Skeletal muscle satellite cell (primary cell): ENCODE data around the gene MDM1.

Experiments
- H3K27me3 ChIP-seq: 2 replicates; pipeline ENCODE4 v1.7.0; 2013; ENCODE audit warnings: low read length; ENCODE audit not compliant: control insufficient read depth, insufficient read depth
- H3K36me3 ChIP-seq: 2 replicates; pipeline ENCODE4 v1.7.0; 2013; ENCODE audit warnings: mild to moderate bottlenecking, control low read depth, low read length; ENCODE audit not compliant: insufficient read depth
- H3K4me1 ChIP-seq: 2 replicates; pipeline ENCODE4 v1.7.0; 2013; ENCODE audit warnings: low read length; ENCODE audit not compliant: control insufficient read depth, insufficient read depth
- H3K4me2 ChIP-seq: 2 replicates; pipeline ENCODE4 v1.7.0; 2013; ENCODE audit warnings: mild to moderate bottlenecking, low read length
- H3K4me3 ChIP-seq: 2 replicates; pipeline ENCODE4 v1.7.0; 2013; ENCODE audit warnings: low read length
- H3K9ac ChIP-seq: 2 replicates; pipeline ENCODE4 v1.7.0; 2013; ENCODE audit warnings: mild to moderate bottlenecking, low read depth, low read length, moderate library complexity
- H3K9me3 ChIP-seq: replicated peaks from 2 replicates; pipeline ENCODE4 v1.7.0; 2013; ENCODE audit warnings: mild to moderate bottlenecking, control low read depth, low read length

MDM1 gene

DNA sequence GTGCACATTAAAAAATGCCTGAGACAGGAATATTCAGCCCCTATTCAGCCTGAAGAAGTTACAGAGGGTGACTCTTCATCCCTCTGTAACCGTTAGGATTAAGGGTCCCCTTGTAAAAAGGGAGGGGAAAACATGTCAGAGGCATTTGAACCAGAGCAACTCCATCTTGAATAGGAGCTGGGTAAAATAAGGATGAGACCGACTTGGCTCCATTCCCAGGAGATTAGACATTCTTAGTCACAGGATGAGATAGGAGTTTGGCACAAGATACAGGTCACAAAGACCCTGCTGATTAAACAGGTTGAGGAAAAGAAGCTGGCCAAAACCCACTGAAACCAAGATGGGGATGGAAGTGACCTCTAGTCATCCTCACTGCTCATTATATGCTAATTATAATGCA, 19.9 kb upstream of the MDM1 start:
- H3K27me3 ChIP-seq = no peaks in the 10 kb centered on the region
- no peak overlapping the region for H3K9ac ChIP-seq
- no peak overlapping the region for H3K4me2 ChIP-seq
- peaks cover 13% of the 10 kb centered on the region for H3K4me1 ChIP-seq
- no peak overlapping the region for H3K4me3 ChIP-seq
- no peaks in the 10 kb centered on the region for H3K9me3 ChIP-seq
- no peaks in the 10 kb centered on the region for H3K36me3 ChIP-seq

DNA sequence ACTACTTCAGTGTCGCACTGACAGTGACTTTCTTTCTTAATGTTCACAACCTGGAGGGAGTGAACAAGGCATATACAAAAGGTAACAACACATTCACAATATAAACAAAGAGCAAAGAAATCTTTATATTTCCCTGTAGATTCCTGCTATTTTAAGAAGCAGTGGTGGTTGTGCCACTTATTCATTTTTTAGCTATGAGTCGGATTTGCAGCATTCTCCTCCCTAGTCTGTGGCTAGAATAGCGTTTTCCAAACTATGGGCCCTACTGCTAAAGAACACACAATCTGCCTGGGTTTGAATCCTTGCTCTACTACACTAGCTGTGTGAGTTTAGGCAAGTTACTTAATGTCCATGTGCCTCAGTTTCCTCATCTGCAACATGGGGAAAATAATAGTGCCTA, 18.6 kb upstream of the MDM1 start:
- peaks cover 5% of the 10 kb centered on the region for H3K27me3 ChIP-seq
- H3K9me3 ChIP-seq = no peaks in the 10 kb centered on the region
- no peak overlapping the region for H3K4me2 ChIP-seq
- H3K4me3 ChIP-seq = no peak overlapping the region
- peaks cover 13% of the 10 kb centered on the region for H3K4me1 ChIP-seq
- no peak overlapping the region for H3K9ac ChIP-seq
- H3K36me3 ChIP-seq = no peaks in the 10 kb centered on the region

DNA sequence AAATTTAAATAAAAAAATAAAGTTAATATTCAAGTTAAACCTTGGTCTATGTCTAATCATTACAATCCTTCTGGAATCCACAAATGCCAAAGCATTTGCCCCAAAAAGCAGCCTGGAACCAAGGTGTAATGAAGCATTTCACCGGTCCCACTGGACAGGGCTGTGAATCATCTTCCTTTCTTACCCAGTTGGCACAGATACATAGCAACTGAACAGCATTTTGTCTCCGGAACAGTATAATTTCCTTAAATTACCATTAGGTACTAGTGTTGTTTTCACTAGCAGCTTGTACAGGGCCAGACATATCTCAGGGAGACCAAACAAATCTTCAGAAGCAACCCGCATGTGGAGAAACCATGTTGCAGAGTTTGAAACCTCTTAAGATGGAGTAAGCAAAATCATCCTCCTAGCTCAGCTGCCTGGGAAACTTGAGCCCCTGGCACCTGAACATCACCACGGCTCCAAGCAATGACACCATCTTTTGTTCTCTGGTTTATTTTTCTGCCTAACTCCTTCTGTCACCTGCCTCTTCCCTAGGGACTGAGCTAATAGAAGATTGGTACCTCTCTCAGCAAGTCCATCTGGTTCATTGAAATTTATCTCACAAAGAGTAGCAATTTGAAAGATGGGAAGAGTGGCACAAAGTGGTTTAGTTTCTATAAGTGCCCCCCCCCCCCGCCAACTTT, 17.9 kb upstream of the MDM1 start:
- no peak overlapping the region for H3K4me2 ChIP-seq
- peaks cover 7% of the 10 kb centered on the region for H3K27me3 ChIP-seq
- peaks cover 13% of the 10 kb centered on the region for H3K4me1 ChIP-seq
- no peaks in the 10 kb centered on the region for H3K9me3 ChIP-seq
- H3K9ac ChIP-seq = no peak overlapping the region
- no peak overlapping the region for H3K4me3 ChIP-seq
- H3K36me3 ChIP-seq = no peaks in the 10 kb centered on the region

DNA sequence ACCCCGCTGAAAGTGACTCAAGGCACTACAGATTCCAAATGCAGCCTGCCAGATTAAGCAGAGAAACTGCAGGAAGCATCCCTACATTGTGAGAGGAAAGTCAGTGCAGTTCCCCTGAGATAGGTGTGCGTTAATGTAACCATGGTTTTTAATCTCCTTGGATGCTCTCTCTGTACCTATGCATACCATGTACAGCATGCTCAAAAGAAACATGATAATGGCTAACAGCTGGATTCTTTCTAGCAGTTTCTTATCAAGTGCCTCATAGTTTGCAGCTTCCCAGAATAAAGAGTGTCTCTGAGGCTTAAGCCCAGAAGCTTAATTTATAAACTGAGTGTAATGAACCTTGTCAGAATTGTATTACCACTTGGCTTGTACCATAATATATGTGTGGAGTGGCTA, 17.1 kb upstream of the MDM1 start:
- Histone ChIP-seq H3K4me2 (no peak overlapping the region), H3K4me3 (no peak overlapping the region), H3K9ac (no peak overlapping the region), H3K36me3 (no peaks in the 10 kb centered on the region), H3K27me3 (peaks cover 16% of the 10 kb centered on the region), H3K9me3 (no peaks in the 10 kb centered on the region), H3K4me1 (peaks cover 13% of the 10 kb centered on the region)

DNA sequence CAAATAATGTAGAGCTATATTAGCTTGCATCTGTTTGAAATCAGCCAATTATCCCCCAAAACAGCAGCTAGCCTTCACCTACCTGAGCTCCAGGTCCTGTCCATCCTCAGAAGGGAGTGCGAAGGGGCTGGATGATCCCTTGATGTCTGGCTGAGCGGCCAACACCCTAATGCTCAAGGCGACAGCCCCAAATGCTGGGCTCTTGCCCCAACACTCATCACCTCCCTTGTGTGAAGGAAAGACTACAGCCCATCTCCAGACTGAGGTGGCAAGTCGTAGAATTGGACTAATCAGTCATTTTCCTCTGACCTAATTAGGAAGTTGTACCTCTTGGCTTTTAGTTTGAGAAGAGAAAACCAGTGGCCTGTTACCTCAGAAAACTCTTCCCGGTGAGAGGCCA, 16.3 kb upstream of the MDM1 start:
- Histone ChIP-seq H3K9me3 (no peaks in the 10 kb centered on the region), H3K4me2 (no peak overlapping the region), H3K9ac (no peak overlapping the region), H3K27me3 (peaks cover 23% of the 10 kb centered on the region), H3K4me3 (no peak overlapping the region), H3K36me3 (no peaks in the 10 kb centered on the region), H3K4me1 (peaks cover 13% of the 10 kb centered on the region)

DNA sequence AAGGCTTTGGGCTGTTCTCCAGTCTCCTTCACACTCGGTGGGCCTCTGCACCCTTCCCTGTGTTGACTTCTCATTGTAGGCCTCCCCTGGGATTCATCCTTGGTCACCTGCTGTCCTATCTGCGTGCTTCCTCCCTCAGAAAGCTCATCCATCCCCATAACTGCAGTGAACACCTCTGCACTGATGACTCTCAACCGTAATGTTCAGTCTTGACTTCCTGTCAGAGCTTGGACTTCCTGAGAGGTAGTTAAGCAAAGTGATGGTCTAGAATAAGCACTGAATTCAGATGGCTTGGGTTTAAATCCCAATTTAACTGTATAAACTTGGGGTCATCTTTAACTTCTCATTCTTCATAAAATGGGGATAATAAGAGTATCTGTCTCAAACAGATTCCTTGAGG, 13.6 kb upstream of the MDM1 start:
- peaks cover 10% of the 10 kb centered on the region for H3K4me1 ChIP-seq
- no peak overlapping the region for H3K4me3 ChIP-seq
- H3K27me3 ChIP-seq = peaks cover 50% of the 10 kb centered on the region
- no peaks in the 10 kb centered on the region for H3K36me3 ChIP-seq
- no peaks in the 10 kb centered on the region for H3K9me3 ChIP-seq
- no peak overlapping the region for H3K9ac ChIP-seq
- no peak overlapping the region for H3K4me2 ChIP-seq

DNA sequence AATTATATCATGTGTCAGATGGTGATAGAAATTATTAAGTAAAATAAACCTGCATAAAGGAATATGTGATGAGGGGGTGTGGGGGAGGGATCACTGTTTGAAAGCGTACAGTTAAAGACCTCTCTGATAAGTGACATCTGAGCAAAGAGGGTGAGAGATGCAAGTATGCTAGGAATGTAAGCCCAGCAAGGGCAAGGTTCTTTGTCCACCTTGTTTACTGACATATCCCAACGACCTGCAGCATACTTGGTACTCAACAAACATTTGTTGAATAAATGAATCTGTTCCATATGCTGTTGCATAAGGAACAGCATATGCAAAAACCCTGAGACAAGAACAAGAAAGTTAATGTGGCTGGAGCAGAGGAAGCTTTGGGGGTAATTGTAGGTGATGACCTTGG, 12.0 kb upstream of the MDM1 start:
- H3K4me2 ChIP-seq = no peak overlapping the region
- no peak overlapping the region for H3K9ac ChIP-seq
- H3K9me3 ChIP-seq = no peaks in the 10 kb centered on the region
- H3K36me3 ChIP-seq = no peaks in the 10 kb centered on the region
- no peaks in the 10 kb centered on the region for H3K4me1 ChIP-seq
- no peak overlapping the region for H3K4me3 ChIP-seq
- peaks cover 61% of the 10 kb centered on the region for H3K27me3 ChIP-seq

DNA sequence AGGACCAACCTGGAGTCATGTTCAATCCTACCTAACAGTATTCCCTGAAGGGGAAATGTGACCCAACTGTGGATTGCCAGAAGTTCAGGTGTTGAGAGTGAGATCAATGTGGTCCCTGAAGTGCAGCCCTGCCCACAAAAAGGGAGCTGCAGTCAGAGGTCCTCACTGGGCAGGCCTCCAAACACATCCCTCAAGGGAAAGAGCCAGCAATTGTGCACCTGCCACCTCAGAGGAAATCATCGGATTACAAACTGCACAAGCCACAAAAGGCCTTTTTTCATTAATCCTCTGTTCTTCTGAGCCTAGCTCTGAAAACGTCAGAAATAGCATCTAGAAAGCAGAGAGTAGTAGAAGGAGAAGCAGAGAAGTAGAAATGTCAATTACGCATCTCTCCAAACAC, 10.8 kb upstream of the MDM1 start:
- Histone ChIP-seq H3K9ac (no peak overlapping the region), H3K4me3 (no peak overlapping the region), H3K27me3 (peaks cover 68% of the 10 kb centered on the region), H3K4me1 (no peaks in the 10 kb centered on the region), H3K4me2 (no peak overlapping the region), H3K36me3 (no peaks in the 10 kb centered on the region), H3K9me3 (no peaks in the 10 kb centered on the region)

DNA sequence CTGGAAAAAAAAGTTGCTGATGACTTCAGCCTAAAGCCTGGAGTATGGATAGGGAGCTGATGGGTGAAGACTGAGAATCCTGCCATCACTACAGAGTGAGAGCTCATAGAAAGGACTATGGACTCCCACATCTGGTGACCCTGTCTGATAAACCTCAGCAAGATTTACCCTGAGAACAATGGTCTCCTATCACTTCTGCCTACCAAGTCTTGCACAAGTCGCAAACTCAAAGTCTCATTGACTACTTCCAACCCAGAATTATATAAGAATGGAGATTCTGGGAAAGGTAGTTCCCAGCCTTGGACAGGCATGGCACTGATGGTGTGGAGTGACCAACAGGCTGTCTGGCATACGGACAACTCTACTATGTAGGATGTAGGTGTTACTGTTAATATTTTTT, 9.7 kb upstream of the MDM1 start:
- Histone ChIP-seq H3K4me1 (no peaks in the 10 kb centered on the region), H3K27me3 (peaks cover 70% of the 10 kb centered on the region), H3K36me3 (no peaks in the 10 kb centered on the region), H3K4me3 (no peak overlapping the region), H3K4me2 (no peak overlapping the region), H3K9ac (no peak overlapping the region), H3K9me3 (no peaks in the 10 kb centered on the region)

DNA sequence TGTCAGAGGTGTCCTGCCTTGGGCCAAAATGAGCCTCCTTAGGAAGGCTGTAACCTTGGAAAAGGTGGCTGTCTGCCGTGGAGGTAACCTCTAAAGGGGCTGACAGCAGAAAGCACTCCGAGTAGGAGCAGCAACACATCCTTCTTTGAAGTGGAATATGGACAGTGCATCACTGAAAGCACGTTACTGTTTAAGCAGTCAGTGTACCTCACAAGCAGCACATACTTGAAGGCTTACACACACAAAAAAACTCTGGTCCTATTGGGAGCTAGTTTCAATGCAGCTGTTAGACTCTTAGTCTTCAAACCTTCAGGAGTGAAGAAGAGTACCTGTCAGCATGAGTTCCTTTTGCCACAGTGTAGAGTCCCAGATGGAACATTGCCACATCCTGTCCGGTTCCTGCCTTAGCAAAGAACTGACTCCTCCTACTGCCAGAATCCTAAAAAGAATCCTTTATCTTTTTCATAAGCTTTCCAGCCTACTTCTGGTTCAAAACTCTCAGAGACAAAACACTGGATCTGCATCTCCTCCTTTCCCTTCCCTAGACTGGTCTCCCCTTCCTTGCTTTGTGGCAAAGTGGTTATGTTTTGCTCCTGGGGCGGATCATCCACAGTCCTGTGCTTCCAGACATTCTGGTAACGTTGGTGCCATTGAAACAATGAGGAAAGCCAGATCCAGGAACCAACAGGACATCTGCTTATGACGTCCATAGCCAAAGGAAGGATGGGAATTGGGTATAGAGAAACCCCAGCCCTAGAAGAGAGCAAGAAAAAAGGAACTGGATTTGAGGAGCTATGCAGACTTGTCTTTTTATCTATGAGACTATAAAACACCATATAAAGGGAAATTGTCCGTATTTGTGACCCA, 8.5 kb upstream of the MDM1 start:
- no peak overlapping the region for H3K4me3 ChIP-seq
- peaks cover 72% of the 10 kb centered on the region for H3K27me3 ChIP-seq
- no peak overlapping the region for H3K4me2 ChIP-seq
- no peak overlapping the region for H3K9ac ChIP-seq
- no peaks in the 10 kb centered on the region for H3K36me3 ChIP-seq
- H3K4me1 ChIP-seq = no peaks in the 10 kb centered on the region
- H3K9me3 ChIP-seq = no peaks in the 10 kb centered on the region

DNA sequence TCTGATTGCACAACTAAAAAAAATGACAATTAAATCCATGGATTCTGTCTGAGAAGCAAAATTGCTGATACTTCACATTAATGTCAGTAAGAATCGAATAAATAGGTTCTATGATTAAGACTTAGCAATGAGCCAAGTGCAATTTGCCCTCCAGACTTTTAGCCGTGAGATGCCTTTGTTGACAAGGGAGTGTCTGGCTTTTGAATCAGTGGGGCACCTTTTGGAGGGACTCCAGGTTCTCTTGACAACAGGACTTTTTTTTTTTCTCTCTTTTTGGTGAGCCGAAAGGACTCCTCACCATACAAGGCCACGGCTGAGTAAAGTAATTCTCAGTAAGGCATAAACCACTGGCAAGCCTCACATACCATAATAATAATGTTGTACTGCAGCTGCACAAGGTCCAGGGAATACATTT, 4.7 kb upstream of the MDM1 start:
- no peaks in the 10 kb centered on the region for H3K36me3 ChIP-seq
- peaks cover 4% of the 10 kb centered on the region for H3K4me1 ChIP-seq
- no peak overlapping the region for H3K4me3 ChIP-seq
- no peaks in the 10 kb centered on the region for H3K9me3 ChIP-seq
- H3K9ac ChIP-seq = no peak overlapping the region
- no peak overlapping the region for H3K4me2 ChIP-seq
- peaks cover 39% of the 10 kb centered on the region for H3K27me3 ChIP-seq

DNA sequence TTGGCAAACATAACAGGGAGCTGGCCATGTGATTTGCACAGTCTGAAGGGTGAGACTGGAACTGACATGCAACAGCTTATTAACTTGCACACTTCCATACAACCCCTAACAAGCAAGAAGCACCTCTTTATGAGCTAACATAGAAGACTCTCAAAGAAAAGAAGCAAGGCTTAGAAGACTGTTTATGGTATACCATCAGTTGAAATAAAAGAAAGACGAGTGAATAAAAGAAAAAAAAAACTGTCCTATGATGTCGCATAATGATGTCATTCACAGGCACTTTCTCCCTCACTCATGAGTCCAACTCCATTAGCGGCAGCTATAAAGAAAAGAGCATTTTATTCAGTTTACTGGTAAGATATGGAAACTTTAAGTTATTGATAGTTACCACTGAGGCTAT, 3.3 kb upstream of the MDM1 start:
- Histone ChIP-seq H3K4me1 (peaks cover 13% of the 10 kb centered on the region), H3K36me3 (no peaks in the 10 kb centered on the region), H3K9me3 (no peaks in the 10 kb centered on the region), H3K9ac (no peak overlapping the region), H3K4me2 (no peak overlapping the region), H3K27me3 (peaks cover 25% of the 10 kb centered on the region), H3K4me3 (no peak overlapping the region)
